Chondrocyte (in vitro differentiated cells): ENCODE measurements around the gene PDCD6IP. TPM values are rescaled to one million over a fixed set of nuclear protein-coding genes. Genes with fewer than 3 reads are reported as not detected.

Source experiments
- DNase-seq: peaks from one replicate; pipeline ENCODE4 v3.0.0; 2021; ENCODE audit warnings: mixed read lengths, low spot score
- H3K27ac Mint-ChIP-seq: one replicate; pipeline ENCODE4 v1.8.0; 2021; ENCODE audit warnings: mild to moderate bottlenecking, moderate library complexity, mixed read lengths; ENCODE audit not compliant: unreplicated experiment
- H3K27me3 Mint-ChIP-seq: 2 replicates; pipeline ENCODE4 v1.8.0; 2021; ENCODE audit warnings: low read depth, mixed read lengths
- H3K36me3 Mint-ChIP-seq: 2 replicates; pipeline ENCODE4 v1.8.0; 2021; ENCODE audit warnings: low read depth, mixed read lengths
- H3K4me1 Mint-ChIP-seq: 2 replicates; pipeline ENCODE4 v1.8.0; 2021; ENCODE audit warnings: low read depth, mild to moderate bottlenecking, mixed read lengths
- H3K4me3 Mint-ChIP-seq: one replicate; pipeline ENCODE4 v1.8.0; 2021; ENCODE audit warnings: mild to moderate bottlenecking, moderate library complexity, mixed read lengths; ENCODE audit not compliant: unreplicated experiment
- H3K9me3 Mint-ChIP-seq: 2 replicates; pipeline ENCODE4 v1.8.0; 2021; ENCODE audit warnings: low read depth, mixed read lengths
- CTCF ChIP-seq: fragments of 200-600 bp; sonication (generic); IDR thresholded peaks from 2 replicates; pipeline ENCODE4 v1.5.0; 2021; ENCODE audit warnings: antibody characterized with exemption, mild to moderate bottlenecking, moderate library complexity
- total RNA-seq: library from RNA; stranded (reverse); gene quantifications from 3 replicates; pipeline ENCODE4 v1.2.1, GENCODE V29; 2021

The PDCD6IP gene
- total RNA-seq, 1 donor from 2014 or later = 260 TPM

DNA sequence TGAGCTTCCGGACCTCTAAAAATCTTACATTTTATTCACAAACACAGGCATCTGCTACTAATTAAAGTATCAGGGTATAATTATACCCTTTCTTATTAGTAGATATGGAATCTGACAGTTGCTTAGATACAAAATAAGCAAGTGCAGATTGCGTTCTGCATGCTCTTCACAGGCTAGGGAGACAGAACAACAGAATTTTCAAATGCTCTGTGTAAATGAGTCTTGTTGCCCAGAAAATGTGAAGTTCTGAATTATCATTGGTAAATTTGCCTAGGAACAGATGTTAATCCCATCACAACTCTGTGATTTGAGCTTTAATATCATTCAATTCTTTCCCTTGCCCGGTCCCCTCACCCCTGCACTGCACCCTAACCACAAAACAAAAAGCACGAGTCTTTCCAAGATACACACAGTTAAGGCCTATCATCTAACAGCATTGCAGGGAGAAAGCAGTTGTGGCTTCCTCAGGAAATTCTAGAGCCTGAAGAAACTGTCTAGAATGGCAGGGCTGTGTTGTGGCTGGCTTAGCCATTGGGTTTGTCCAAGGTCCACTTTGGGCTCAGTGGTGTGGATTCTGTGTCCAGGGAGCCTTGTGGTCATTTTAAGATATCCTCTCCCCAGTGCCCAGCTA, 119.8 kb downstream of the PDCD6IP start:
- no peak for DNase-seq
- Mint-ChIP-seq H3K9me3 (peaks cover 5% of the 10 kb centered on the region), H3K36me3 (no peaks in the 10 kb centered on the region), H3K27ac (no peak overlapping the region), H3K4me3 (no peak overlapping the region), H3K27me3 (no peaks in the 10 kb centered on the region), H3K4me1 (peaks cover 21% of the 10 kb centered on the region)
- TF ChIP-seq CTCF = no peak

Other genes with a start within 250 kb of the PDCD6IP start
- 52.1 to 58.3 TPM (median 52.8 TPM) in 3 replicates for gene CLASP2, start 80.4 kb upstream of the PDCD6IP start, total RNA-seq